SU-DHL-6 (cell line): ENCODE data around the gene CYP1A1.

Source experiments
- CTCF ChIP-seq: fragments of 200-600 bp; sonication (generic); IDR thresholded peaks from one replicate; pipeline ENCODE4 v1.5.1; 2017; ENCODE audit warnings: antibody characterized with exemption, mild to moderate bottlenecking, low read length, moderate library complexity; ENCODE audit not compliant: insufficient read depth, poor library complexity, severe bottlenecking
- EZH2phosphoT487 ChIP-seq: fragments of 200-600 bp; sonication (generic), shearing (Covaris generic); conservative IDR thresholded peaks from 2 replicates; pipeline ENCODE4 v1.6.1; 2018; ENCODE audit warnings: mild to moderate bottlenecking, antibody characterized with exemption, low read length, moderate library complexity, mixed read lengths

DNA sequence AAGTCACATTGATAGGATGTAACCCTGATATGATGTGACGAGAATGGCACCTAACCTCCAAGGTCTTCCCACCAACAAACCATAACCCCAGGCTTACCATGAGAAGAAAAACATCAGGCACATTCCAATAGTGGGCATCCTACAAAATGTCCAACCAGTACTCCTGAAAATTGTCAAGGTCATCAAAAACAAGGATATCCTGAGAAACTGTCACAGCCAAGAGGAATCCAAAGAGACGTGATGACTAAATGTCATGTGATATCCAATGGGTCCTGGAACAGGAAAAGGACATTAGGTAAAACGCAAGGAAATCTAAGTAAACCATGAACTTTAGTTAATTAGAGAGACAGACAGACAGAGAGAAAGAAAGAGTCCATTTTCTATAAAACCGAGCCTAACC, 21.1 kb upstream of the CYP1A1 start:
- TF ChIP-seq CTCF (no peak), EZH2phosphoT487 (no peak)
